Measurements from ENCODE around the gene SEMA6D. TPM values are rescaled to one million over a fixed set of nuclear protein-coding genes. Genes with fewer than 3 reads are reported as not detected.

The SEMA6D gene
- total RNA-seq, 4 donors from 2014 or later, result 3.2 to 14.2 (median 11.8) TPM

DNA sequence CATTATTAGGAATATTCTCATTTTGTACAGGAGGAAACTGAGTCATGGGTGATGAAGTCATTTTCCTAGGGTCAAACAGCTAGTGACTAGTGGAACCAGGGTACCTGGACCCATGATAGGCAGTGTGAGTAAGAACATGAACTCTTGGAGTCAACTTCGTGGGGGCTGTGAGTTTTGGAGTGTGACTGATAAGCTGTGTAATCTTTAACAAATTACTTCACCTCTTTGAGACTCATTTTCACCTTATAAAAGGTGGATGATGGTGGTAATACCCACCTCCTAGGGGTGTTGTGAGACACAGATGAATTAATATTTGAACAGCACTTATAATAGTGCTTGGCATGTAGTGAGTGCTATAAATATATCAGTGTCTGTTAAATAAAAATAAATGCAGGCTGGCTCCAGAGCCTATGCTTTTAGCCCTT is 9.1 kb downstream of the SEMA6D start:
- Histone ChIP-seq H3K4me1 (peaks cover 4 to 71% (median 24%) of the 10 kb centered on the region in 3 donors), H3K27ac (peak overlapping the region in 2 of 4 donors; percentile 37 to 46), H3K9me3 (no peaks in the 10 kb centered on the region), H3K27me3 (no peaks in the 10 kb centered on the region), H3K4me3 (no peak overlapping the region), H3K36me3 (no peaks in the 10 kb centered on the region)
- TF ChIP-seq CTCF (IDR thresholded peaks at IDR 0.05) (no peak), POLR2A (IDR thresholded peaks at IDR 0.05) (no peak), POLR2AphosphoS5 (IDR thresholded peaks at IDR 0.05) (no peak), EP300 (IDR thresholded peaks at IDR 0.05) (no peak)
- no peak for ATAC-seq
- 18 to 23% methylated on average over 1 of the region's 1 CpG for WGBS, 2 donors (ENCODE audit: low coverage in 1 of 2)

- 73 to 78% methylated on average over 4 of the region's 4 CpGs for WGBS, 2 donors (ENCODE audit: low coverage in 1 of 2)
- TF ChIP-seq POLR2A (IDR thresholded peaks at IDR 0.05) (no peak), EP300 (IDR thresholded peaks at IDR 0.05) (no peak), POLR2AphosphoS5 (IDR thresholded peaks at IDR 0.05) (no peak), CTCF (IDR thresholded peaks at IDR 0.05) (no peak)
- Histone ChIP-seq H3K27ac (peak overlapping the region in 1 of 4 donors; percentile 46), H3K4me1 (peaks cover 4 to 64% (median 18%) of the 10 kb centered on the region in 3 donors), H3K36me3 (no peaks in the 10 kb centered on the region), H3K4me3 (no peak overlapping the region), H3K27me3 (no peaks in the 10 kb centered on the region), H3K9me3 (no peaks in the 10 kb centered on the region)
- ATAC-seq, result no peak
Observed at GRCh38 chr15:47727137-47727536, 9.8 kb downstream of the SEMA6D start.

DNA sequence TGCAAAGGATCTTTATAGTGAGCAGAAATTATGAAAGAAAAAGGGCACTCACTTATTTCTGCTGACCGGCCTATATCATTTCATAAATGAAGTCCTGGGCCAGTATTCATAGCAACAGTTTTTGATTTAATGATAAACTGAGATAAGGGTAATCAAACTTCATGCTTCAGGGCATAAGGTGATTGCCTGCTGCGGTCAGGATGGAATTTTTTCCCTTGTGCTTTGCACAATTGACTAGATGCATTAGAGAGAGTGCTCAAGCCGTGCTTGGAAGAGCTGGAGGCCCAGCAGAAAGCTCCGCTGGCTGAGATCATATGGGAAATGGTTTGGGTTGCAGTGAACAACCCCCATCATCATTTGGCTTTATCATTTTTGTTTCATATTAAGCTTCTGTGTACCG is 10.4 kb downstream of the SEMA6D start:
- 73 to 86% methylated on average over 2 to 3 of the region's 5 CpGs for WGBS, 2 donors (ENCODE audit: low coverage in 1 of 2)
- H3K36me3 ChIP-seq, result no peaks in the 10 kb centered on the region
- H3K4me3 ChIP-seq, result no peak overlapping the region
- no peak overlapping the region for H3K27ac ChIP-seq
- H3K4me1 ChIP-seq, result peaks cover 4 to 59% (median 18%) of the 10 kb centered on the region in 3 donors
- no peaks in the 10 kb centered on the region for H3K9me3 ChIP-seq
- no peak for ATAC-seq
- no peak for TF ChIP-seq EP300 (IDR thresholded peaks at IDR 0.05)
- TF ChIP-seq CTCF (IDR thresholded peaks at IDR 0.05), result no peak
- no peak for TF ChIP-seq POLR2AphosphoS5 (IDR thresholded peaks at IDR 0.05)
- TF ChIP-seq POLR2A (IDR thresholded peaks at IDR 0.05), result no peak
- no peaks in the 10 kb centered on the region for H3K27me3 ChIP-seq

DNA sequence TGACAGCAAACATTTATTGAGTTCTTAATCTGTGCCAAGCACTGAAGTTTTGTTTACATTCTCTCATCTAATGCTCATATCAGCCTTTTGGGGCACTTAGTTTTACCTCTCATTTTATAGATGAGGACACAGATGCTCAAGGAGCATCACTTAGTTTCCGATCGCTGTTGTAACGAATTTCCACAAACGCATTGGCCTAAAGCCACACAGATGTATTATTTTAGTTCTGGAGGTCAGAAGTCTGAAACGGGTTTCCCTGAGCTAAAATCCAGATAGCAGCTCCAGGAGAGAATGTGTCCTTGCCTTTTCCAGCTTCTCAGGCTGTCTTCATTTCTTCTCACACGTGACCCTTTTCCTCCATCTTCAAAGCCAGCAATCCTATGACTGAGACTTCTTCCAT is 11.1 kb downstream of the SEMA6D start:
- TF ChIP-seq POLR2A (IDR thresholded peaks at IDR 0.05) (no peak), CTCF (IDR thresholded peaks at IDR 0.05) (no peak), POLR2AphosphoS5 (IDR thresholded peaks at IDR 0.05) (no peak), EP300 (IDR thresholded peaks at IDR 0.05) (no peak)
- Histone ChIP-seq H3K4me1 (peaks cover 4 to 51% (median 18%) of the 10 kb centered on the region in 3 donors), H3K36me3 (no peaks in the 10 kb centered on the region), H3K27ac (no peak overlapping the region), H3K4me3 (no peak overlapping the region), H3K27me3 (no peaks in the 10 kb centered on the region), H3K9me3 (no peaks in the 10 kb centered on the region)
- ATAC-seq, result no peak
- 89 to 93% methylated on average over 5 to 6 of the region's 6 CpGs for WGBS, 2 donors (ENCODE audit: low coverage in 1 of 2)

DNA sequence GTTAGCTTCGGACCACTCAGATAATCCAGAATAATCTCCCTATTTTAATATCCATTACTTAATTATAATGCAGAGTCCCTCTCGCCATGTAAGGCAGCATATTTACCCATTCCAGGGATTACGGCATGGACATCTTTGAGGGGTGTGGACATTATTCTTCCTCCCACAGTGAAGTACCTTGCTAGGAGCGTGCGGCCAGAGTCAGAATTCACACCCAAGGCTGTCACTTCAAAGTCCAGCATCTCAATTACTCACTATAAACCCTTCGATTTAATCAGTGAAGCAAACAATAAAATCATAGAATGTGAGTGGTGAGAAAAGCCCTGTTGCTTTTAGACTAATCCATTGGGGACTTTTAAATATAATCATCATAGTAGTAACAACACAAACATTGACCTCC is 11.6 kb downstream of the SEMA6D start:
- no peak for ATAC-seq
- H3K4me1 ChIP-seq, result peaks cover 4 to 47% (median 18%) of the 10 kb centered on the region in 3 donors
- no peaks in the 10 kb centered on the region for H3K9me3 ChIP-seq
- no peak overlapping the region for H3K4me3 ChIP-seq
- no peak overlapping the region for H3K27ac ChIP-seq
- H3K27me3 ChIP-seq, result no peaks in the 10 kb centered on the region
- TF ChIP-seq CTCF (IDR thresholded peaks at IDR 0.05), result no peak
- TF ChIP-seq EP300 (IDR thresholded peaks at IDR 0.05), result no peak
- TF ChIP-seq POLR2A (IDR thresholded peaks at IDR 0.05), result no peak
- TF ChIP-seq POLR2AphosphoS5 (IDR thresholded peaks at IDR 0.05), result no peak
- no peaks in the 10 kb centered on the region for H3K36me3 ChIP-seq
- WGBS, 2 donors (ENCODE audit: low coverage in 1 of 2), result 79 to 89% methylated on average over 3 to 5 of the region's 6 CpGs

Measured in gastroesophageal sphincter (tissue), 4 donors.